ENCODE data around the gene SIRT3. TPM values are rescaled to one million over a fixed set of nuclear protein-coding genes. Genes with fewer than 3 reads are reported as not detected.
"Not testable (repeated sequence)": the region's sequence is repeated elsewhere in the genome, so short reads cannot be mapped to it uniquely, and the experiment has no call there.

Gene SIRT3
- total RNA-seq, 4 donors from 2014 or later = 12.6 to 18.4 (median 14.2) TPM

- intact Hi-C loops (cut with DNase I; ENCODE audit: low total_unique reads) = no loop called here
- DNase-seq (ENCODE audit: low spot score in 2 of 2) = peak in 1 of 2 donors; percentile 61
- 81 to 83% methylated on average over 16 of the region's 16 CpGs for WGBS, 2 donors
- TF ChIP-seq CTCF (IDR thresholded peaks at IDR 0.05) = no peak
- TF ChIP-seq POLR2A (IDR thresholded peaks at IDR 0.05) = no peak
- H3K4me3 ChIP-seq (ENCODE audit: low read depth, poor library complexity, severe bottlenecking) = no peak overlapping the region
Measured at GRCh38 chr11:223026-223789, 12.9 kb downstream of the SIRT3 start.

- intact Hi-C loops (cut with DNase I; ENCODE audit: low total_unique reads) = no loop called here
- DNase-seq (ENCODE audit: low spot score in 2 of 2) = peak in 1 of 2 donors; percentile 78
- TF ChIP-seq POLR2A (IDR thresholded peaks at IDR 0.05) (no peak), CTCF (IDR thresholded peaks at IDR 0.05) (no peak)
- no peak overlapping the region for H3K4me3 ChIP-seq (ENCODE audit: low read depth, poor library complexity, severe bottlenecking)
- WGBS, 2 donors = 92 to 93% methylated on average over 13 to 14 of the region's 14 CpGs
Measured at GRCh38 chr11:221998-222789, 13.9 kb downstream of the SIRT3 start.

GRCh38 chr11:221539-221938 is 14.6 kb downstream of the SIRT3 start:
- TF ChIP-seq POLR2A (IDR thresholded peaks at IDR 0.05) (no peak), CTCF (IDR thresholded peaks at IDR 0.05) (no peak)
- DNase-seq (ENCODE audit: low spot score in 2 of 2) = no peak
- WGBS, 2 donors = 90 to 91% methylated on average over 7 of the region's 7 CpGs
- intact Hi-C loops (cut with DNase I; ENCODE audit: low total_unique reads) = no loop called here
- H3K4me3 ChIP-seq (ENCODE audit: low read depth, poor library complexity, severe bottlenecking) = no peak overlapping the region

- DNase-seq (ENCODE audit: low spot score in 2 of 2); H3K4me3 ChIP-seq (ENCODE audit: low read depth, poor library complexity, severe bottlenecking); intact Hi-C loops (cut with DNase I; ENCODE audit: low total_unique reads): not testable (repeated sequence)
- WGBS, 2 donors = 85 to 93% methylated on average over 3 of the region's 3 CpGs
Measured at GRCh38 chr11:220641-221215, 15.4 kb downstream of the SIRT3 start.

- intact Hi-C loops (cut with DNase I; ENCODE audit: low total_unique reads) = no loop called here
- 90 to 91% methylated on average over 29 of the region's 29 CpGs for WGBS, 2 donors
- DNase-seq (ENCODE audit: low spot score in 2 of 2) = peak in 1 of 2 donors; percentile 84
- TF ChIP-seq POLR2A (IDR thresholded peaks at IDR 0.05) (no peak), CTCF (IDR thresholded peaks at IDR 0.05) (no peak)
- no peak overlapping the region for H3K4me3 ChIP-seq (ENCODE audit: low read depth, poor library complexity, severe bottlenecking)
Measured at GRCh38 chr11:218815-219593, 17.1 kb downstream of the SIRT3 start.
